ENCODE measurements around the gene PRDM1.

PRDM1 gene

DNA sequence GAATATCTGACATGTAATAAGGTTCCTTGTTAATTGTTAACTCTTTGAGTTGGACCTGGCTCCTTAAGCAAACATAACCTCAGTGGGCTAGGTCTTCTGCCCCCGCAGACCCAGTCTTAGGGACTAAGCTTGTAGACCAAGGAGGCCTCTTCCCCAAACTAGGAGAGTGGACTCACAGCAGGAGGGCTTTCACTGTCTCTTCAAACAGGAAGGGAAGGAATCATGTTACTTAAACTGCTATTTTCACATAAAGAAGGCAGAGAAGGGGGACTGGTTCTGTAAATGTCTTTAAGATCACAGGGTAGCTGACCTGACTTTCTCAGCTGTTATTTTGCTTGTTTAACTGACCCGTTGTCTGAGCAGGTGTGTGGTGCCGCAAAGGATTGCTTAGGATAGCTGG lies 34.9 kb upstream of the PRDM1 start:
- H3K4me1 ChIP-seq (ENCODE audit: control insufficient read depth, insufficient read depth, low read length) = peaks cover 3% of the 10 kb centered on the region; the same call in 1 of the 2 replicates
- CTCF ChIA-PET = no interaction called here
- H3K4me3 ChIP-seq (ENCODE audit: low read depth, low read length) = no peak overlapping the region
- no peaks in the 10 kb centered on the region for H3K9me3 ChIP-seq (ENCODE audit: control insufficient read depth, insufficient read depth, low read depth, low read length)
- H3K27ac ChIP-seq (ENCODE audit: extremely low read depth, low read depth, low read length) = no peak overlapping the region
- TF ChIP-seq ZNF366 (tag by site-specific recombination; conservative IDR thresholded peaks at IDR 0.05) = no peak
- TF ChIP-seq, protein P1, sequence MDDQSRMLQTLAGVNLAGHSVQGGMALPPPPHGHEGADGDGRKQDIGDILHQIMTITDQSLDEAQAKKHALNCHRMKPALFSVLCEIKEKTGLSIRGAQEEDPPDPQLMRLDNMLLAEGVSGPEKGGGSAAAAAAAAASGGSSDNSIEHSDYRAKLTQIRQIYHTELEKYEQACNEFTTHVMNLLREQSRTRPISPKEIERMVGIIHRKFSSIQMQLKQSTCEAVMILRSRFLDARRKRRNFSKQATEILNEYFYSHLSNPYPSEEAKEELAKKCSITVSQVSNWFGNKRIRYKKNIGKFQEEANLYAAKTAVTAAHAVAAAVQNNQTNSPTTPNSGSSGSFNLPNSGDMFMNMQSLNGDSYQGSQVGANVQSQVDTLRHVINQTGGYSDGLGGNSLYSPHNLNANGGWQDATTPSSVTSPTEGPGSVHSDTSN (CRISPR knock-in tag; IDR thresholded peaks at IDR 0.05) = no peak
- POLR2A ChIA-PET = no interaction called here
- H3K36me3 ChIP-seq (ENCODE audit: control insufficient read depth in 2 of 2, insufficient read depth in 1 of 2, low read length in 2 of 2) = no peaks in the 10 kb centered on the region

DNA sequence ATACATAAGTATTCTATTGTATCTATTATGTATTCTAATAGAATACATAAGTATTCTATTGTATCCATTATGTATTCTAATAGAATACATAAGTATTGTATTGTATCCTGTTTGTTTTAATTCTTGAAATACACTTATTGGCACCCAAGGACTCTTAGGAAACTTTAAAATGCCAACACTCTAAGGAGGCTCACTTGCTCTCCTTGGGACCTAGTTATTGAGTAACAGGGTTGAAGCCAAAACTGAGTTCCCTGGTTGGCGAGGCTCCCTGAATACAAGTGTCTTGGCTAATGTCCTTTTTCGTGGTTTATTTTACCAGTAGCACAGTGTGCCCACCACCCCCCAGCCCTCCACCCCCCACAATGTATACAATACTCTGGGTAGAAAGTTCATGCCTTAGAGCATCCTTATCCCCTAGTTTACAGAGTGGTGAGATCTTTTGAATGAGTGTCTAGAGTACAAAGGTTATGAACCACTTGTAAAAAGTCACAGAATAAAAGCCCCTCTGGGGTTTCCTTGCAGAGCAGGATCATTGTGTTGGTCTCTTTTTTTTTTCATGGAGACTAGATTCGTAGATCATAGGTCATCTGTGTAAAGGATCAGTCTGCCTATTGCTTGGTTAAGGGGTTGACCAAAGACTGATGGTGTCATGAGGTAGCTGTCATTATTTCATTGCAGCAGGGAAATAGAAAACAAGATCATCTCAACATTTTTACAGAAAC lies 32.5 kb upstream of the PRDM1 start:
- ChIA-PET POLR2A (no interaction called here), CTCF (no interaction called here)
- Histone ChIP-seq H3K27ac (ENCODE audit: extremely low read depth, low read depth, low read length) (no peak overlapping the region), H3K4me1 (ENCODE audit: control insufficient read depth, insufficient read depth, low read length) (peaks cover 3% of the 10 kb centered on the region; the same call in 1 of the 2 replicates), H3K4me3 (ENCODE audit: low read depth, low read length) (no peak overlapping the region), H3K36me3 (ENCODE audit: control insufficient read depth in 2 of 2, insufficient read depth in 1 of 2, low read length in 2 of 2) (no peaks in the 10 kb centered on the region), H3K9me3 (ENCODE audit: control insufficient read depth, insufficient read depth, low read depth, low read length) (no peaks in the 10 kb centered on the region)
- TF ChIP-seq ZNF624 (tag by site-specific recombination; IDR thresholded peaks at IDR 0.05) (no peak), FEZF1 (tag by site-specific recombination; IDR thresholded peaks at IDR 0.05) (no peak), KLF10 (tag by site-specific recombination; IDR thresholded peaks at IDR 0.05) (no peak), ZNF658 (tag by site-specific recombination; IDR thresholded peaks at IDR 0.05) (no peak), OSR2 (tag by site-specific recombination; IDR thresholded peaks at IDR 0.05) (no peak)
- TF ChIP-seq, protein P2, sequence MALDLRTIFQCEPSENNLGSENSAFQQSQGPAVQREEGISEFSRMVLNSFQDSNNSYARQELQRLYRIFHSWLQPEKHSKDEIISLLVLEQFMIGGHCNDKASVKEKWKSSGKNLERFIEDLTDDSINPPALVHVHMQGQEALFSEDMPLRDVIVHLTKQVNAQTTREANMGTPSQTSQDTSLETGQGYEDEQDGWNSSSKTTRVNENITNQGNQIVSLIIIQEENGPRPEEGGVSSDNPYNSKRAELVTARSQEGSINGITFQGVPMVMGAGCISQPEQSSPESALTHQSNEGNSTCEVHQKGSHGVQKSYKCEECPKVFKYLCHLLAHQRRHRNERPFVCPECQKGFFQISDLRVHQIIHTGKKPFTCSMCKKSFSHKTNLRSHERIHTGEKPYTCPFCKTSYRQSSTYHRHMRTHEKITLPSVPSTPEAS (tag by site-specific recombination; IDR thresholded peaks at IDR 0.05) = no peak
- TF ChIP-seq, protein P3, sequence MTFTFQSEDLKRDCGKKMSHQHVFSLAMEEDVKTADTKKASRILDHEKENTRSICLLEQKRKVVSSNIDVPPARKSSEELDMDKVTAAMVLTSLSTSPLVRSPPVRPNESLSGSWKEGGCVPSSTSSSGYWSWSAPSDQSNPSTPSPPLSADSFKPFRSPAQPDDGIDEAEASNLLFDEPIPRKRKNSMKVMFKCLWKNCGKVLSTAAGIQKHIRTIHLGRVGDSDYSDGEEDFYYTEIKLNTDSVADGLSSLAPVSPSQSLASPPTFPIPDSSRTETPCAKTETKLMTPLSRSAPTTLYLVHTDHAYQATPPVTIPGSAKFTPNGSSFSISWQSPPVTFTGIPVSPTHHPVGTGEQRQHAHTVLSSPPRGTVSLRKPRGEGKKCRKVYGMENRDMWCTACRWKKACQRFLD (tag by site-specific recombination; IDR thresholded peaks at IDR 0.05) = no peak
- TF ChIP-seq, protein P4, sequence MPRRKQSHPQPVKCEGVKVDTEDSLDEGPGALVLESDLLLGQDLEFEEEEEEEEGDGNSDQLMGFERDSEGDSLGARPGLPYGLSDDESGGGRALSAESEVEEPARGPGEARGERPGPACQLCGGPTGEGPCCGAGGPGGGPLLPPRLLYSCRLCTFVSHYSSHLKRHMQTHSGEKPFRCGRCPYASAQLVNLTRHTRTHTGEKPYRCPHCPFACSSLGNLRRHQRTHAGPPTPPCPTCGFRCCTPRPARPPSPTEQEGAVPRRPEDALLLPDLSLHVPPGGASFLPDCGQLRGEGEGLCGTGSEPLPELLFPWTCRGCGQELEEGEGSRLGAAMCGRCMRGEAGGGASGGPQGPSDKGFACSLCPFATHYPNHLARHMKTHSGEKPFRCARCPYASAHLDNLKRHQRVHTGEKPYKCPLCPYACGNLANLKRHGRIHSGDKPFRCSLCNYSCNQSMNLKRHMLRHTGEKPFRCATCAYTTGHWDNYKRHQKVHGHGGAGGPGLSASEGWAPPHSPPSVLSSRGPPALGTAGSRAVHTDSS (tag by site-specific recombination; IDR thresholded peaks at IDR 0.05) = no peak

DNA sequence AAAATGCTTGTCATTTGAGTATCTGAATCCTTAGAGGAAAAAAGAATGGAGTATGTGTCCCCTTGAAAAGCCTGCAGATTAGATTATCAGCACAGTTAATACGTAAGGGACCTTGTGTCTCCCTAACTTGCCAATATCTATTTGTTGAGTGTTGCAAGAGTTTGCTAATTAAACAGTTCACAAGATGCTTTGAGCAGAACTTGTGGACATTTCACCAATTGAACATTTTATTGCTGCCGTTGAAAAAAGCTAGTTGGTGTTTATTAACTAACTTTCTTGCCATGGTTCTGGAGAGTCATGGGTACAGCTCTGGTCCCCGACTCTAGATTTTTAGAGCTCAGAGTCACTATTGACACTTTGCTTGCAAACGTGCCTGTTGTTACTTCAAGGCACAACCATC lies 30.6 kb upstream of the PRDM1 start:
- no peak overlapping the region for H3K27ac ChIP-seq (ENCODE audit: extremely low read depth, low read depth, low read length)
- no peak overlapping the region for H3K4me3 ChIP-seq (ENCODE audit: low read depth, low read length)
- TF ChIP-seq, protein P5, sequence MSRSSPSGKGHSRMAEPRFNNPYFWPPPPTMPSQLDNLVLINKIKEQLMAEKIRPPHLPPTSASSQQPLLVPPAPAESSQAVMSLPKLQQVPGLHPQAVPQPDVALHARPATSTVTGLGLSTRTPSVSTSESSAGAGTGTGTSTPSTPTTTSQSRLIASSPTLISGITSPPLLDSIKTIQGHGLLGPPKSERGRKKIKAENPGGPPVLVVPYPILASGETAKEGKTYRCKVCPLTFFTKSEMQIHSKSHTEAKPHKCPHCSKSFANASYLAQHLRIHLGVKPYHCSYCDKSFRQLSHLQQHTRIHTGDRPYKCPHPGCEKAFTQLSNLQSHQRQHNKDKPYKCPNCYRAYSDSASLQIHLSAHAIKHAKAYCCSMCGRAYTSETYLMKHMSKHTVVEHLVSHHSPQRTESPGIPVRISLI (tag by site-specific recombination; IDR thresholded peaks at IDR 0.05) = no peak
- POLR2A ChIA-PET = no interaction called here
- CTCF ChIA-PET = interaction anchor here (0.8 to 1.6 kb wide), 2 partner anchors 168 to 246 kb away, joined by 3 to 4 read pairs; no protein-coding TSS in a partner anchor
- H3K9me3 ChIP-seq (ENCODE audit: control insufficient read depth, insufficient read depth, low read depth, low read length) = no peaks in the 10 kb centered on the region
- H3K36me3 ChIP-seq (ENCODE audit: control insufficient read depth in 2 of 2, insufficient read depth in 1 of 2, low read length in 2 of 2) = no peaks in the 10 kb centered on the region
- H3K4me1 ChIP-seq (ENCODE audit: control insufficient read depth, insufficient read depth, low read length) = peaks cover 3% of the 10 kb centered on the region; the same call in 1 of the 2 replicates
